Activated CD4-positive, alpha-beta T cell treated with anti-CD3 and anti-CD28 coated beads for 36 hours (primary cell): ENCODE results near the gene CCND1. TPM values are rescaled to one million over a fixed set of nuclear protein-coding genes. Genes with fewer than 3 reads are reported as not detected.

ENCODE experiments used
- ATAC-seq: fragments of 200-7000 bp; cut with Tn5 transposase; one replicate; pipeline ENCODE4 v1.10.0; 2021; ENCODE audit warnings: mild to moderate bottlenecking, moderate library complexity
- CTCF ChIA-PET: fragments of 350-600 bp; sonication (Branson Sonifier 250); formaldehyde crosslinking; loops from one replicate; lab custom pipeline; 2021; ENCODE audit warnings: antibody characterized with exemption; lab: Charles Lee
- POLR2A ChIA-PET: fragments of 350-600 bp; sonication (Branson Sonifier 250); formaldehyde crosslinking; loops from one replicate; lab custom pipeline; 2021; ENCODE audit warnings: antibody characterized with exemption, inconsistent platforms; lab: Charles Lee
- DNase-seq: peaks from one replicate; pipeline ENCODE4 v3.0.0-alpha.2; 2020
- H3K27ac Mint-ChIP-seq: one replicate; pipeline ENCODE4 v1.8.0; 2021; ENCODE audit warnings: mixed read lengths
- H3K27me3 Mint-ChIP-seq: one replicate; pipeline ENCODE4 v1.8.0; 2021; ENCODE audit warnings: mixed read lengths
- H3K36me3 Mint-ChIP-seq: one replicate; pipeline ENCODE4 v1.8.0; 2021; ENCODE audit warnings: low read depth, mixed read lengths
- H3K4me1 Mint-ChIP-seq: one replicate; pipeline ENCODE4 v1.8.0; 2021; ENCODE audit warnings: mixed read lengths
- H3K4me3 Mint-ChIP-seq: one replicate; pipeline ENCODE4 v1.8.0; 2021; ENCODE audit warnings: mild to moderate bottlenecking, moderate library complexity, mixed read lengths
- H3K9me3 Mint-ChIP-seq: one replicate; pipeline ENCODE4 v1.8.0; 2021; ENCODE audit warnings: low read depth, mixed read lengths
- intact Hi-C, 2 experiments: fragments of 100-400 bp; cut with DNase I in 1 of 2; cut with micrococcal nuclease in 1 of 2; formaldehyde crosslinking; loops; one replicate each; pipeline versions ENCODE4 v1.14.2 to v1.15.1; 2022 to 2024; cut with DNase I, micrococcal nuclease
- total RNA-seq, 2 experiments: library from RNA; stranded (reverse); gene quantifications; one replicate each; pipeline ENCODE4 v1.2.3, GENCODE V29; 2021

The CCND1 gene
- total RNA-seq, 2 experiments from 2014 or later, result 0.50 to 0.77 TPM

DNA sequence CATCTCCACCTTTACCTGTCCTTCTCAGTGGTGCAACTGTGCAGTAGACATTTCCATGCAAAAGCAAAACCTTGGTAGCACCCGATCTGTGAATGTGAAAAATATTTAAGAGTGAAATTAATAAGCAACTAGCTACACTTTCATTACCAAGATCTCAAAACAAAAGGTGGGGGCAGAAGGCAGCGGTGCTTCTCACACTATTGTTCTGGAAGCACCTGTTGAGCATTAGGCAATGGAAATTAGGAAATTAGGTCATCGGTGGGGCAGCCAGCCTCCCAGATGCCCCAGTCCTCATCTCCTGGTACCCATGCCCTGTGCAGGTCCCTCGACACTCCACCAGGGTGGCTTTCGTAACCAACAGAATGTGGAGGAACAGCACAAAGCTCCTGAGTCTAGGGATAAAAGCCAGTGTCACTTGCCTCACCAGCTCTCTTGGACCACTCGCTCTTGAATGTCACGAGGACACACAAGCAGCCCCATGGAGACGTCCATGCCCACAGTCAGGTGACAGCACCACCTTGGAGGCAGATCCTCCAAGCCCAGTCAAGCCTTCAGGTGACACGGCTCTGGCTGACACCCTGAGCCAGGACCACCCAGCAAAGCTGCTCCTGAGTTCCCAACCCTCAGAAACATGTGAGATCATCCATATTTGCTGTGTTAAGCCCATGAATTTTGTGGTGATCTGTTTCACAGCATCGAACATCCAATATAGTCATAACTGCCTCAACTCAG, 30.9 kb downstream of the CCND1 start:
- no peak for DNase-seq
- no peak overlapping the region for H3K27ac Mint-ChIP-seq
- ATAC-seq, result no peak
- intact Hi-C loops, result loop anchor here in 1 of 2 experiments (2.0 to 10.0 kb wide), 4 partner anchors 29 to 1637 kb away; partner anchors contain the start of genes IGHMBP2, MRPL21, MYEOV and NDUFS8
- peaks cover 27% of the 10 kb centered on the region for H3K36me3 Mint-ChIP-seq
- peaks cover 29% of the 10 kb centered on the region for H3K4me1 Mint-ChIP-seq
- H3K27me3 Mint-ChIP-seq, result no peaks in the 10 kb centered on the region
- no peaks in the 10 kb centered on the region for H3K9me3 Mint-ChIP-seq
- POLR2A ChIA-PET, result no interaction called here
- CTCF ChIA-PET, result interaction anchor here (0.6 to 1.7 kb wide), 8 partner anchors 14 to 623 kb away, joined by 3 to 7 read pairs (median 3); partner anchors contain the start of gene TPCN2
- no peak overlapping the region for H3K4me3 Mint-ChIP-seq

DNA sequence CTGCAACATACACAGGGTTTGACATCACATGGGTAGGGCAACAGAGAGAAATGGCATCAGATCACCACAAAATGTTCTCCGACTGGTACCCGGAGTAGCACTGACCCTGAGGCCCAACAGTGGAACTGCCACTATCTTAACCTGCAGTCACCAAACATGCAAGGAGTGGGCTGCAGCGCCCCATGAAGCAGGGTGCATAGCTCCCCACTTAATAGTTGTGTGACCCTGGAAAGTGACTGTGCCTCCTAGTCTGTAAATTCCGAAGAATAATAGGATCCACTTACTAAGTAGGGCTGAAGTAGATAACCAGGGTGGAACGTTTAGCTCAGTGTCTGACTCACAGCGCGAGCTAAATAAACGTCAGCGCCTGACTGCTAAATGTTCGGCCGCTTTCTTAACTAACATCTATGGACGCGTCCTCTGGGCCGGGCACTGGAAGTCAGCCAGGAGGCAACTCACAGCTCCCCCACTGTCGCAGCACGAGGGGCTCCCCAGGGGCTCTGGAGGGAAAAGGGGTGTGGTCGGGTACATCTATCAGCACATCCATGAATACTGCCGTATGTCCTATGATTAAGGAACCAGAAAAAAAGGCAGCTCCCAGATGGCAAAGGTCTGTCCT, 33.4 kb downstream of the CCND1 start:
- intact Hi-C loops, result loop anchor here in 1 of 2 experiments (2.0 to 10.0 kb wide), 4 partner anchors 380 to 1640 kb away; partner anchors contain the start of genes IGHMBP2, MRPL21, MYEOV and NDUFS8
- peak; percentile 17 for ATAC-seq
- H3K9me3 Mint-ChIP-seq, result no peaks in the 10 kb centered on the region
- peak; percentile 48 for DNase-seq
- peaks cover 13% of the 10 kb centered on the region for H3K36me3 Mint-ChIP-seq
- ChIA-PET CTCF (interaction anchor here (0.6 to 2.1 kb wide), 2 partner anchors 12 to 15 kb away, joined by 3 to 5 read pairs; no protein-coding TSS in a partner anchor), POLR2A (interaction anchor here (0.6 kb wide), 1 partner anchor 1138 kb away, joined by 7 read pairs; no protein-coding TSS in a partner anchor)
- H3K4me1 Mint-ChIP-seq, result peaks cover 29% of the 10 kb centered on the region
- H3K27me3 Mint-ChIP-seq, result peaks cover 2% of the 10 kb centered on the region
- H3K27ac Mint-ChIP-seq, result peak overlapping the region; percentile 86
- H3K4me3 Mint-ChIP-seq, result peak overlapping the region; percentile 89

DNA sequence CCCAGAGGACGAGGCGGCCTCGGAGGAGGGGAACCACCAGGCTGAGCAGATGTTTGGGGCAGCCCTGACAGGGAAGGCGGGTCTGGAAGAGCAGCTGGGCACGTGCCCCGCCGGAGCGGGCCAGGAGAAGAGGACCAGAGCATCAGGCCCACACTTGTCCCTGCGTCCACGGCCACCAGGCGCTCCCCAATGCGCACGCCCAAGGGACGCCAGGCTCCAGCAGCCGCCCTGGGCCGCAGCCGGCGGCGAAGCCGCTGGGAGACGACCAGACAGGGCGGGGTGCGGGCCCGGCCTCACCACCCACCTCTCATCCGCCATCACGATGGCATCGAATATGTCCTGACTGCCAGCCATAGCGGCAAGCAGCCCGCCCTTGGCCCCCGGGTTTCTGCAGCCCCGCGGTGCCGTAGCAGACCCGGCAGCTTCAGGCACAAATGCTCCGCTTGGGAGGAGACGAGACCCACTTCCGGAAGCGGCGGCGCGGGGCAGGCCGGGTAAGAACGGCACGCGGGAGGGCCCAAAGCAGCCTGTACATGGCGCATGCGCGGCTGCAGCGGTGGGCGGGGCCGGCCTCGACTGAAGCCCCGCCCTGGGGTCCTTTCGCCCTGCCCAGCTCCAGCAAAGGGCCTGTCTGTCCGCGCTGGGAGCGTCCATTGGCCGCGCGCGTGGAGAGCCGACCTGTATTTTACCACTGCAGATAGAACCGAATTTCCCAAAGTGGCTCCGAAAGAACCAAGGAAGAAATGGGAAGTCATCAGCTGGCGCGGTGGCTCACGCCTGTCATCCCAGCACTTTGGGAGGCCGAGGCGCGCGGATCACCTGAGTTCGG, 34.1 kb downstream of the CCND1 start, which contains the start of gene LTO1:
TSS of gene LTO1 (minus strand) at position 468 of the 829 bp plus-strand sequence. CDS start at position 354, 114 bp downstream.
- Mint-ChIP-seq H3K27me3 (peaks cover 2% of the 10 kb centered on the region), H3K4me1 (peaks cover 26% of the 10 kb centered on the region), H3K4me3 (peak within 1 kb of the TSS; percentile 89), H3K27ac (peak within 1 kb of the TSS; percentile 86), H3K9me3 (no peaks in the 10 kb centered on the region), H3K36me3 (peaks cover 11% of the 10 kb centered on the region)
- POLR2A ChIA-PET, result no interaction called here
- DNase-seq (peak; percentile 97), ATAC-seq (peak; percentile 92)
- intact Hi-C loops, result loop anchor here in 1 of 2 experiments (1.0 to 10.0 kb wide), 12 partner anchors 128 to 1640 kb away; partner anchors contain the start of genes C11orf24, CTTN, FADD and IGHMBP2
- CTCF ChIA-PET, result interaction anchor here (0.6 to 2.1 kb wide), 4 partner anchors 9 to 243 kb away, joined by 3 to 5 read pairs (median 3); no protein-coding TSS in a partner anchor

DNA sequence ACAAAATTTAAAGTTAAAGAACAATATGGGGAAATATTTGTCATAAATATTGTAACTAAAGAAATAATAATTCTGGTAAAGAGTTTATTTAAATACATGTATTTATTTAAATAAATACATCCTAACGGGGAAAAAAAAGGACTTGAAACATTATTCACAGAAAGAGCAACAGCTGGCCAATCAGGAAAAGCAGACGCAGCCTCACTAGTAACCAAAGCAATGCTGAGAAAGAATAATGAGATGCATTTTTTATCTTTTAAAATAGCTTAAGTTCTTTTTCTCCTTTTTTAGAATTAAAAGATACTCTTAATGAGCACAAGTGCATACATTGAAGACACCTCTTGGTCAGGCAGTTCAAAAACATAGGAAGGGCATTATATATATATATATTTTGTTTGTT, 36.8 kb downstream of the CCND1 start:
- CTCF ChIA-PET, result interaction anchor here (0.9 kb wide), 1 partner anchor 8 kb away, joined by 3 read pairs; no protein-coding TSS in a partner anchor
- H3K4me3 Mint-ChIP-seq, result no peak overlapping the region

DNA sequence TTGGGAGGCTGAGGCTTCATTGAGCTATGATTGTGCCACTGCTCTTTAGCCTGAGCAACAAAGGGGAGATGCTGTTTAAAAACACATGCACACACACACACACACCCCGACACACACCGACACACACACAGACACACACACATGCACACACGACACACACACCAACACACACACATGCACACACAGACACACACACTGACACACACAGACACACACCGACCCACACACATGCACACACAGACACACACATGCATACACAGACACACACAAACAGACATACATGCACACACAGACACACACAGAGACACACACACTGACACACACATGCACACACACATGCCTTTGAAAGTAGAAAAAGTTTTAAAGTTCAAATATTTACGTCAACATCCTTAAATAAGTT, 39.7 kb downstream of the CCND1 start:
- Mint-ChIP-seq H3K36me3 (no peaks in the 10 kb centered on the region), H3K4me3 (no peak overlapping the region), H3K9me3 (no peaks in the 10 kb centered on the region), H3K27ac (no peak overlapping the region), H3K4me1 (peaks cover 2% of the 10 kb centered on the region), H3K27me3 (peaks cover 3% of the 10 kb centered on the region)
- DNase-seq (no peak), ATAC-seq (no peak)
- POLR2A ChIA-PET, result no interaction called here
- intact Hi-C loops, result loop anchor here in 1 of 2 experiments (10.0 kb wide), 1 partner anchor 514 kb away; no protein-coding TSS in a partner anchor
- CTCF ChIA-PET, result no interaction called here

More for the DNA sequence above, 36.8 kb downstream of the CCND1 start:
- no peak overlapping the region for H3K27ac Mint-ChIP-seq
- ATAC-seq (no peak), DNase-seq (no peak)
- peaks cover 2% of the 10 kb centered on the region for H3K36me3 Mint-ChIP-seq
- peaks cover 2% of the 10 kb centered on the region for H3K27me3 Mint-ChIP-seq
- intact Hi-C loops, result loop anchor here in 1 of 2 experiments (10.0 kb wide), 3 partner anchors 383 to 1643 kb away; partner anchors contain the start of genes IGHMBP2, MRPL21, MYEOV and NDUFS8
- no peaks in the 10 kb centered on the region for H3K9me3 Mint-ChIP-seq
- H3K4me1 Mint-ChIP-seq, result peaks cover 18% of the 10 kb centered on the region
- POLR2A ChIA-PET, result no interaction called here

DNA sequence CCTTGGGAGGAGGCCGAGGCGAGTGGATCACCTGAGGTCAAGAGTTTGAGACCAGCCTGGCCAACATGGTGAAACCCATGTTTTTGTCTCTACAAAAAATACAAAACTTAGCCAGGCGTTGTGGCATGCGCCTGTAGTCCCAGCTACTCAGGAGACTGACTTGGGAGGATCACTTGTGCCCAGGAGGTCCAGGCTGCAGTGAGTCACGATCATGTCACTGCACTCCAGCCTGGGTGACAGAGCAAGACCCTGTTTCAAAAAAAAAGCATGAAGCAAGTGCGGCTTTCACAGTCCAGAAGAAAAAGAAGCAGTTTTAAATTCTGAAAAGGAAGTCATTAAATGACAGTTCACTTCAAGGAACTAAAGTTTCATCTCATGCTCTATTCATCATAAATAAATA, 41.3 kb downstream of the CCND1 start:
- ChIA-PET CTCF (no interaction called here), POLR2A (no interaction called here)
- DNase-seq (no peak), ATAC-seq (no peak)
- Mint-ChIP-seq H3K9me3 (no peaks in the 10 kb centered on the region), H3K27me3 (peaks cover 5% of the 10 kb centered on the region), H3K4me1 (peaks cover 3% of the 10 kb centered on the region), H3K27ac (no peak overlapping the region), H3K36me3 (no peaks in the 10 kb centered on the region), H3K4me3 (no peak overlapping the region)
- intact Hi-C loops, result loop anchor here in 1 of 2 experiments (10.0 kb wide), 1 partner anchor 513 kb away; no protein-coding TSS in a partner anchor

DNA sequence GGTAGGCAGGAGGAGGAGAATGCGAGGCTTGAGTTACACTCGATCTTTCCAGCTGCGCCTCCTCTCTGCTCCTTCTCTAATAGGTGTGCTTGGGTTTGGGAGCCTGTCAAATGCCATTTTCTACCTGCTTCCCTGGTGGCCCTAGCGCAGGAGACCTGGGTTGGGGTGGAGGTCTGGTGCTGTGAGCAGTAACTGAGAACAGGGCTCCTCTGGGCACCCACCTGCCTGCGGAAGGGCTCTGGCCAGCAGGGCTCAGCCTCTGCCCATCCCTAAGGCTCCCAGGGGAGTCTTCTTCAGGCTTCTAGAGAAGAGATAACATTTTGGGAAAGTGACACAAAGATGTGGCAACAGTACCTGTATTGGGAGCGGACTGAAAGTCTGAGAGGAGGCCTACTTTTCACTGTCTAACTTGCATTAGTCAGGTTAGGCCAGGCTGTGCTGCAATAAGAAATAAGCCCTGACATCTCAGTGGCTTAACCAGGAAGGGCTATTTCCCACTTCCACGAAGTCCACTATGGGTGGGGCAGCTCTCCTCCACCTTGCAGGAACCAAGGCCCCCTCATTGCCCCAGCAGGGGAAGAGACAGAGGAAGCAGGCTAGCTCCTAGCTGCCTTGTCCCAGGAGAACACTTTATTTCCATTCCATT, 41.8 kb downstream of the CCND1 start:
- peaks cover 5% of the 10 kb centered on the region for H3K27me3 Mint-ChIP-seq
- H3K36me3 Mint-ChIP-seq, result no peaks in the 10 kb centered on the region
- no peaks in the 10 kb centered on the region for H3K9me3 Mint-ChIP-seq
- no peak overlapping the region for H3K4me3 Mint-ChIP-seq
- ChIA-PET CTCF (interaction anchor here (0.6 kb wide), 1 partner anchor 334 kb away, joined by 4 read pairs; no protein-coding TSS in a partner anchor), POLR2A (no interaction called here)
- ATAC-seq, result no peak
- DNase-seq, result no peak
- peaks cover 3% of the 10 kb centered on the region for H3K4me1 Mint-ChIP-seq
- intact Hi-C loops, result loop anchor here in 1 of 2 experiments (10.0 kb wide), 1 partner anchor 512 kb away; no protein-coding TSS in a partner anchor
- no peak overlapping the region for H3K27ac Mint-ChIP-seq

DNA sequence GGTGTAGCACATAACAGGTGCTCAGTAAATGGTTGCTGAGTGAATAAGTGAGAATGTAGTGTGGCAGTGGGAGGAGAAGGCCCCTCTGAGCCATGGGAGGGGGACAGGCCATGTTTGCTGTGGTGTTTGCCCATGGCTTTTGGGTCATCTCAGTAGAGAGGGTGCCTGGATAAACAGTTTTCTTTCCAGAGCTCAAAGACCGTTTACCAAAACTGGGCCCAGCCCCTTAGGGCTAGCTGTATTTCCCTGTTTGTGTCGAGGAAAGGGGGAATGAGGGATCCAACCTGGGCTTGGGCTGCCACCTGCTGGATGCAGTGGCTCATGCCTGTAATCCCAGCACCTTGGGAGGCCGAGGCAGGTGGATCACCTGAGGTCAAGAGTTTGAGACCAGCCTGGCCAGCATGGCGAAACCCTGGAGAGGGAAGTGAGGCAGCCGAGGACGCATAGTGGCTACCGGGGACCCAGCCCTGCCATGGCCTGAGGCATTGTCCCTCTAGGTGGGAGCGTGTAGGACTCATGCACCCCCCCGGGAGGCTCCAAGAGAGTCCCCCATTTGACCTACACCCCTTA, 42.9 kb downstream of the CCND1 start:
- Mint-ChIP-seq H3K36me3 (no peaks in the 10 kb centered on the region), H3K4me3 (no peak overlapping the region), H3K9me3 (no peaks in the 10 kb centered on the region), H3K27ac (no peak overlapping the region), H3K27me3 (peaks cover 9% of the 10 kb centered on the region), H3K4me1 (peaks cover 11% of the 10 kb centered on the region)
- POLR2A ChIA-PET, result no interaction called here
- no peak for ATAC-seq
- DNase-seq, result no peak
- intact Hi-C loops, result loop anchor here in 1 of 2 experiments (10.0 kb wide), 1 partner anchor 511 kb away; no protein-coding TSS in a partner anchor
- CTCF ChIA-PET, result interaction anchor here (0.6 to 1.4 kb wide), 3 partner anchors 8 to 24 kb away, joined by 3 read pairs; partner anchors contain the start of gene LTO1

DNA sequence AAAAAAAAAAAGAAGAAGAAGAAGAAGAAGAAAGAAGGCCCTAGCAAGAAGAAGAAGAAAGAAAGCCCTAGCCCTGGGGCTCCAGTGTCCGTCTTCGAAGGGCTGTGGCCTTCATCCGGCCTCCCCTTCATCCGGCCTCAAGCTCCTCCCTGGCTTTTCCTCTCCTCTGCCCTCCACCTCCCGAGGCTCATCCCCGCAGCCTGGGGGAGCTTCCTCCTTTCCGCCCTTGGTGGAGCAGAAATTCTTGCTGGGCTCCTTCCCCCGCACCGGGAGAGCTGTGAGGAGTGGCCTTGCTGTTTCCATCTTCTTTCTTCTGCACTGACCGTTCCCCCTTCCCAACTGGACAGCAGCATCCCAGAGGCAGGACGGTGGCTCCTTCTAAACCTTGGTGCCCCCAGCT, 43.7 kb downstream of the CCND1 start:
- CTCF ChIA-PET, result interaction anchor here (0.6 to 1.4 kb wide), 4 partner anchors 9 to 184 kb away, joined by 3 read pairs; partner anchors contain the start of gene LTO1
- intact Hi-C loops, result loop anchor here in 1 of 2 experiments (5.0 to 10.0 kb wide), 2 partner anchors 158 to 510 kb away; no protein-coding TSS in a partner anchor
- no peak overlapping the region for H3K4me3 Mint-ChIP-seq
- no peak overlapping the region for H3K27ac Mint-ChIP-seq
- DNase-seq (no peak), ATAC-seq (no peak)
- H3K4me1 Mint-ChIP-seq, result peaks cover 12% of the 10 kb centered on the region
- H3K27me3 Mint-ChIP-seq, result peaks cover 12% of the 10 kb centered on the region
- POLR2A ChIA-PET, result no interaction called here
- no peaks in the 10 kb centered on the region for H3K9me3 Mint-ChIP-seq
- no peaks in the 10 kb centered on the region for H3K36me3 Mint-ChIP-seq
